Sigmoid colon (tissue), 4 donors: ENCODE results near the gene PALS1.

Experiments
- CTCF ChIP-seq, 4 experiments: fragments of 450-650 bp in 3 of 4; fragments of 200-600 bp in 1 of 4; IDR thresholded peaks; one replicate each; pipeline ENCODE4 v1.5.1; 2016 to 2019; ENCODE audit warnings: antibody characterized with exemption in 4 of 4, mild to moderate bottlenecking in 3 of 4, moderate library complexity in 2 of 4
- EP300 ChIP-seq, 4 donors: sonication (generic); formaldehyde crosslinking; IDR thresholded peaks; one replicate each; pipeline ENCODE4 v1.6.1; 2017; ENCODE audit warnings: antibody characterized with exemption in 4 of 4
- POLR2A ChIP-seq, 2 donors: fragments of 450-650 bp; IDR thresholded peaks; one replicate each; pipeline ENCODE4 v1.6.1; 2016; ENCODE audit warnings: antibody characterized with exemption in 2 of 2, mild to moderate bottlenecking in 2 of 2, moderate library complexity in 2 of 2
- POLR2AphosphoS5 ChIP-seq, 4 donors: sonication (generic); formaldehyde crosslinking; IDR thresholded peaks; one replicate each; pipeline ENCODE4 v1.6.1; 2017; ENCODE audit warnings: antibody characterized with exemption in 4 of 4

GRCh38 chr14:67268426-67269150 is 27.4 kb downstream of the PALS1 start:
- TF ChIP-seq CTCF (IDR thresholded peaks at IDR 0.05) (no peak), EP300 (IDR thresholded peaks at IDR 0.05) (no peak), POLR2A (IDR thresholded peaks at IDR 0.05) (no peak), POLR2AphosphoS5 (IDR thresholded peaks at IDR 0.05) (no peak)
